A673 (cell line): ENCODE measurements around the gene TNS3. TPM values are rescaled to one million over a fixed set of nuclear protein-coding genes. Genes with fewer than 3 reads are reported as not detected.

ENCODE experiments used
- BruUV-seq: library from RNA; stranded (reverse); fragments of 400-500 nt; replicated peaks from 2 replicates; lab custom pipeline; 2021; lab: Mats Ljungman, UMichigan
- CTCF ChIA-PET: fragments of 300-600 bp; sonication (Branson Sonifier 250); formaldehyde crosslinking; loops from one replicate; lab custom pipeline; 2022; ENCODE audit warnings: antibody characterized with exemption; lab: Charles Lee
- POLR2A ChIA-PET: fragments of 300-600 bp; sonication (Branson Sonifier 250); formaldehyde crosslinking; loops from one replicate; lab custom pipeline; 2022; ENCODE audit warnings: antibody characterized with exemption; ENCODE audit not compliant: low non-redundant PET; lab: Charles Lee
- DNase-seq: peaks from one replicate; pipeline ENCODE4 v3.0.0-alpha.2; 2015; ENCODE audit warnings: low spot score
- H3K27ac ChIP-seq: fragments of 200-600 bp; sonication (generic); 2 replicates; pipeline ENCODE4 v1.5.1; 2016; ENCODE audit warnings: mixed run types, low read depth, mild to moderate bottlenecking, mixed read lengths, antibody characterized with exemption, low read length; ENCODE audit not compliant: poor library complexity, severe bottlenecking
- H3K27me3 ChIP-seq: fragments of 200-600 bp; sonication (generic); replicated peaks from 2 replicates; pipeline ENCODE4 v1.6.1; 2017; ENCODE audit warnings: mixed run types, low read depth, mild to moderate bottlenecking, mixed read lengths, antibody characterized with exemption, low read length; ENCODE audit not compliant: insufficient read depth, poor library complexity
- H3K36me3 ChIP-seq: fragments of 200-600 bp; sonication (generic); 2 replicates; pipeline ENCODE4 v1.6.1; 2016; ENCODE audit warnings: mixed run types, mild to moderate bottlenecking, mixed read lengths, antibody characterized with exemption, low read length; ENCODE audit not compliant: insufficient read depth, poor library complexity, severe bottlenecking
- H3K4me1 ChIP-seq: fragments of 200-600 bp; sonication (generic); 2 replicates; pipeline ENCODE4 v1.6.1; 2017; ENCODE audit warnings: mixed run types, mild to moderate bottlenecking, mixed read lengths, antibody characterized with exemption, low read length; ENCODE audit not compliant: insufficient read depth, poor library complexity, severe bottlenecking
- H3K4me3 ChIP-seq: fragments of 200-600 bp; sonication (generic); 2 replicates; pipeline ENCODE4 v1.5.1; 2016; ENCODE audit warnings: low read depth, mixed run types, mild to moderate bottlenecking, mixed read lengths, low read length; ENCODE audit not compliant: poor library complexity, severe bottlenecking
- H3K9me3 ChIP-seq: fragments of 200-600 bp; sonication (generic); 2 replicates; pipeline ENCODE4 v1.6.1; 2016; ENCODE audit warnings: mixed run types, low read depth, mild to moderate bottlenecking, mixed read lengths, antibody characterized with exemption, low read length; ENCODE audit not compliant: poor library complexity, severe bottlenecking
- EZH2 ChIP-seq: fragments of 200-600 bp; sonication (generic); IDR thresholded peaks from 2 replicates; pipeline ENCODE4 v1.6.1; 2017; ENCODE audit warnings: borderline replicate concordance, low read depth, mild to moderate bottlenecking, mixed read lengths, antibody characterized with exemption, low read length; ENCODE audit not compliant: poor library complexity, severe bottlenecking
- intact Hi-C: fragments of 100-400 bp; cut with micrococcal nuclease; formaldehyde crosslinking; loops from one replicate; pipeline ENCODE4 v1.10.0; 2022; ENCODE audit not compliant: unreplicated experiment
- total RNA-seq: library from RNA; stranded (reverse); gene quantifications from 2 replicates; pipeline ENCODE4 v1.2.3, GENCODE V29; 2021
- TF ChIP-seq, protein P1 (sequence below): fragments of 300-800, 200-600 bp; sonication (generic); conservative IDR thresholded peaks from 2 replicates; pipeline ENCODE4 v1.5.1; 2017; ENCODE audit warnings: low read depth, mild to moderate bottlenecking, antibody characterized with exemption, low read length, moderate library complexity, mixed read lengths

TNS3 gene
- total RNA-seq, 1 experiment from 2014 or later = not detected

DNA sequence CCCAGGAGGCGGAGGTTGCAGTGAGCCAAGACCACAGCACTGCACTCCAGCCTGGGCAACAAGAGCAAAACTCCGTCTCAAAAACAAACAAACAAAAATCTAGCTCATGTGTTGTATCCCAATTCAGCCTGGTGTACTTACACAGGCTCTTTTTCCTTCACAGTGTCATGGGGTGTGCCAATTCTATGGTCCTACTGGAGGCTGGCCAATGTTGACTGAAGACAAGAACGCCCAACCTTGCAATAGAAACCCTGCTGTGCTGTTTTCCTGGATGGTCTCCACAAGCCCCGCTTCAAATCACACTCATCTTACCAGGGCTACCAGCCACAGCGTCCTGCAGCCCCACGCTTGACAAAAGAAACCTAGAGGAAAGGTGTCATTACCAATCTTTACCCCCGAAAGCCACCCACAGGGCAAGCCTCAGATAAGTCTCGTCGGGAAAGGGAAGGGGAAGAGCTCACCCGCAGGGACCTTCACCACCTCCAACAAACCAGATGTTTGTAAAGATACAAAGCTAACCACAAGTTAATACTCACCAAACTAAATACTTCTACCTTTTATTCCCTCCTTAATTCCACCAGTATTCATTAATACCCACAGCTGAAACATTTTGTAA, 64.8 kb downstream of the TNS3 start:
- BruUV-seq = no TSS peak
- H3K27me3 ChIP-seq = no peaks in the 10 kb centered on the region
- peak; percentile 5 for DNase-seq
- no peaks in the 10 kb centered on the region for H3K9me3 ChIP-seq
- H3K27ac ChIP-seq = no peak overlapping the region
- CTCF ChIA-PET = no interaction called here
- H3K4me3 ChIP-seq = no peak overlapping the region
- no peak for TF ChIP-seq EZH2
- TF ChIP-seq, protein P1, sequence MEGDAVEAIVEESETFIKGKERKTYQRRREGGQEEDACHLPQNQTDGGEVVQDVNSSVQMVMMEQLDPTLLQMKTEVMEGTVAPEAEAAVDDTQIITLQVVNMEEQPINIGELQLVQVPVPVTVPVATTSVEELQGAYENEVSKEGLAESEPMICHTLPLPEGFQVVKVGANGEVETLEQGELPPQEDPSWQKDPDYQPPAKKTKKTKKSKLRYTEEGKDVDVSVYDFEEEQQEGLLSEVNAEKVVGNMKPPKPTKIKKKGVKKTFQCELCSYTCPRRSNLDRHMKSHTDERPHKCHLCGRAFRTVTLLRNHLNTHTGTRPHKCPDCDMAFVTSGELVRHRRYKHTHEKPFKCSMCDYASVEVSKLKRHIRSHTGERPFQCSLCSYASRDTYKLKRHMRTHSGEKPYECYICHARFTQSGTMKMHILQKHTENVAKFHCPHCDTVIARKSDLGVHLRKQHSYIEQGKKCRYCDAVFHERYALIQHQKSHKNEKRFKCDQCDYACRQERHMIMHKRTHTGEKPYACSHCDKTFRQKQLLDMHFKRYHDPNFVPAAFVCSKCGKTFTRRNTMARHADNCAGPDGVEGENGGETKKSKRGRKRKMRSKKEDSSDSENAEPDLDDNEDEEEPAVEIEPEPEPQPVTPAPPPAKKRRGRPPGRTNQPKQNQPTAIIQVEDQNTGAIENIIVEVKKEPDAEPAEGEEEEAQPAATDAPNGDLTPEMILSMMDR = no peak
- H3K4me1 ChIP-seq = no peaks in the 10 kb centered on the region
- intact Hi-C loops = no loop called here
- H3K36me3 ChIP-seq = no peaks in the 10 kb centered on the region
- POLR2A ChIA-PET = no interaction called here

GRCh38 chr7:47516386-47516785, 65.5 kb downstream of the TNS3 start:
- no peak for DNase-seq
- H3K9me3 ChIP-seq = no peaks in the 10 kb centered on the region
- intact Hi-C loops = no loop called here
- POLR2A ChIA-PET = no interaction called here
- H3K4me3 ChIP-seq = no peak overlapping the region
- H3K4me1 ChIP-seq = no peaks in the 10 kb centered on the region
- no peak overlapping the region for H3K27ac ChIP-seq
- BruUV-seq = no TSS peak
- TF ChIP-seq, protein P1 = no peak
- TF ChIP-seq EZH2 = no peak
- CTCF ChIA-PET = no interaction called here
- H3K36me3 ChIP-seq = no peaks in the 10 kb centered on the region
- no peaks in the 10 kb centered on the region for H3K27me3 ChIP-seq

GRCh38 chr7:47515305-47515834, 66.5 kb downstream of the TNS3 start:
- TF ChIP-seq, protein P1 = no peak
- no peak for TF ChIP-seq EZH2
- H3K4me1 ChIP-seq = no peaks in the 10 kb centered on the region
- DNase-seq = no peak
- no peaks in the 10 kb centered on the region for H3K9me3 ChIP-seq
- no peak overlapping the region for H3K4me3 ChIP-seq
- H3K36me3 ChIP-seq = no peaks in the 10 kb centered on the region
- intact Hi-C loops = no loop called here
- no TSS peak for BruUV-seq
- POLR2A ChIA-PET = no interaction called here
- CTCF ChIA-PET = no interaction called here
- no peaks in the 10 kb centered on the region for H3K27me3 ChIP-seq
- H3K27ac ChIP-seq = no peak overlapping the region
